A549 (cell line): ENCODE data around the gene MYO7A. TPM values are rescaled to one million over a fixed set of nuclear protein-coding genes. Genes with fewer than 3 reads are reported as not detected.

Source experiments
- ATAC-seq, 2 experiments: fragments of 200-7000 bp in 1 of 2; fragments of >200 bp in 1 of 2; cut with Nextera tagmentation in 1 of 2; cut with Tn5 transposase in 1 of 2; 3 replicates each; pipeline versions ENCODE4 v1.8.0 to v1.9.1; 2018 to 2020; ENCODE audit warnings: mild to moderate bottlenecking in 1 of 2, moderate library complexity in 1 of 2
- CTCF ChIA-PET: fragments of 300-600 bp; sonication (Branson Sonifier 250); formaldehyde crosslinking; extraction: SDS; loops from one replicate; lab custom pipeline; 2021; ENCODE audit warnings: antibody characterized with exemption, inconsistent platforms; lab: Yijun Ruan, JAX
- POLR2A ChIA-PET: fragments of 350-600 bp; formaldehyde crosslinking; extraction: SDS; loops from one replicate; lab custom pipeline; 2021; ENCODE audit warnings: antibody characterized with exemption, inconsistent platforms; lab: Yijun Ruan, JAX
- DNase-seq, 2 experiments: peaks; one replicate each; pipeline versions ENCODE4 v3.0.0 to v3.0.0-alpha.2; 2011 to 2016; ENCODE audit warnings: low read depth in 1 of 2, low spot score in 1 of 2
- FAIRE-seq: peaks from 2 replicates; lab custom pipeline; 2011; peaks lifted over from hg19 to GRCh38; lab: Jason Lieb, UNC
- H3K27ac ChIP-seq, 2 experiments: fragments of >200 bp; sonication (Bioruptor Twin); formaldehyde crosslinking; 3 replicates each; pipeline ENCODE4 v1.5.1; 2016 to 2017
- H3K4me1 ChIP-seq: fragments of >200 bp; sonication (Bioruptor Twin); formaldehyde crosslinking; 3 replicates; pipeline ENCODE4 v1.6.1; 2016
- H3K4me2 ChIP-seq: fragments of >200 bp; sonication (Bioruptor Twin); formaldehyde crosslinking; 3 replicates; pipeline ENCODE4 v1.6.1; 2016
- H3K4me3 ChIP-seq: fragments of >200 bp; sonication (Bioruptor Twin); formaldehyde crosslinking; 3 replicates; pipeline ENCODE4 v1.5.1; 2016
- H3K9me3 ChIP-seq: fragments of >200 bp; sonication (Bioruptor Twin); formaldehyde crosslinking; 3 replicates; pipeline ENCODE4 v1.6.1; 2016
- BHLHE40 ChIP-seq: IDR thresholded peaks from 2 replicates; pipeline ENCODE4 v1.6.1; 2012; ENCODE audit warnings: low read depth, low read length, inconsistent platforms
- CBX8 ChIP-seq: fragments of 200-600 bp; sonication (generic); IDR thresholded peaks from 2 replicates; pipeline ENCODE4 v1.6.1; 2016
- CTCF ChIP-seq: fragments of >200 bp; sonication (Bioruptor Twin); formaldehyde crosslinking; IDR thresholded peaks from 3 replicates; pipeline ENCODE4 v1.5.1; 2016
- EHF ChIP-seq: fragments of 250-450 bp; sonication (Bioruptor Pico); IDR thresholded peaks from 2 replicates; pipeline ENCODE4 v1.5.0; 2020; ENCODE audit warnings: mild to moderate bottlenecking
- ELK1 ChIP-seq: fragments of 150-350 bp; IDR thresholded peaks from 2 replicates; pipeline ENCODE4 v1.6.1; 2014; ENCODE audit warnings: low read depth, mild to moderate bottlenecking, low read length
- EP300 ChIP-seq, 2 experiments: fragments of >200 bp; sonication (Bioruptor Twin); formaldehyde crosslinking; IDR thresholded peaks; 2 replicates in 1 of 2; 3 replicates in 1 of 2; pipeline ENCODE4 v1.6.1; 2016 to 2017
- ESRRA ChIP-seq: fragments of 150-350 bp; IDR thresholded peaks from 2 replicates; pipeline ENCODE4 v1.6.1; 2014; ENCODE audit warnings: mild to moderate bottlenecking, low read length, borderline replicate concordance
- HES2 ChIP-seq: fragments of >200 bp; sonication (Bioruptor Twin); formaldehyde crosslinking; IDR thresholded peaks from 2 replicates; pipeline ENCODE4 v1.6.1; 2016
- HOXA7 ChIP-seq: fragments of 250-450 bp; sonication (Bioruptor Pico); IDR thresholded peaks from 2 replicates; pipeline ENCODE4 v1.5.0; 2020; ENCODE audit warnings: mild to moderate bottlenecking, moderate library complexity
- HOXB13 ChIP-seq: fragments of 250-450 bp; sonication (Bioruptor Pico); IDR thresholded peaks from 2 replicates; pipeline ENCODE4 v1.5.0; 2020; ENCODE audit warnings: low read depth, mild to moderate bottlenecking, moderate library complexity
- JUN ChIP-seq, 2 experiments: fragments of >200 bp; sonication (Bioruptor Twin); formaldehyde crosslinking; IDR thresholded peaks; 2 replicates in 1 of 2; 3 replicates in 1 of 2; pipeline ENCODE4 v1.6.1; 2016 to 2017
- KDM1A ChIP-seq: fragments of 200-600 bp; sonication (generic); IDR thresholded peaks from 2 replicates; pipeline ENCODE4 v1.6.1; 2016; ENCODE audit warnings: low read depth, mild to moderate bottlenecking
- MAZ ChIP-seq: fragments of 150-350 bp; IDR thresholded peaks from 2 replicates; pipeline ENCODE4 v1.6.1; 2014; ENCODE audit warnings: antibody characterized with exemption, low read depth, low read length, borderline replicate concordance
- MYC ChIP-seq: IDR thresholded peaks from 2 replicates; pipeline ENCODE4 v1.6.1; 2012; ENCODE audit warnings: mild to moderate bottlenecking, inconsistent platforms, low read length, improper control_type of control experiment, borderline replicate concordance
- NFE2L2 ChIP-seq: fragments of 150-350 bp; conservative IDR thresholded peaks from 2 replicates; pipeline ENCODE4 v1.6.1; 2014; ENCODE audit warnings: low read length
- NPAS2 ChIP-seq: fragments of 250-450 bp; sonication (Bioruptor Pico); IDR thresholded peaks from 2 replicates; pipeline ENCODE4 v1.8.0; 2022; ENCODE audit warnings: mild to moderate bottlenecking, moderate library complexity, borderline replicate concordance
- PBX3 ChIP-seq: IDR thresholded peaks from 2 replicates; pipeline ENCODE4 v1.6.1; 2012
- RFX5 ChIP-seq: fragments of 450-650 bp; IDR thresholded peaks from 2 replicates; pipeline ENCODE4 v1.7.1; 2014; ENCODE audit warnings: antibody characterized with exemption, mild to moderate bottlenecking, moderate library complexity
- RNF2 ChIP-seq: fragments of 200-600 bp; sonication (generic); IDR thresholded peaks from 2 replicates; pipeline ENCODE4 v1.6.1; 2016; ENCODE audit warnings: low read depth, mild to moderate bottlenecking, antibody characterized with exemption, moderate library complexity, borderline replicate concordance
- TP53 ChIP-seq: fragments of 250-450 bp; sonication (Bioruptor Pico); IDR thresholded peaks from 2 replicates; pipeline ENCODE4 v1.5.0; 2021; ENCODE audit warnings: mild to moderate bottlenecking, moderate library complexity
- USF2 ChIP-seq: fragments of 450-650 bp; IDR thresholded peaks from 2 replicates; pipeline ENCODE4 v1.6.1; 2014; ENCODE audit warnings: antibody characterized with exemption
- ZFP36 ChIP-seq: fragments of 450-650 bp; IDR thresholded peaks from 2 replicates; pipeline ENCODE4 v1.6.1; 2014; ENCODE audit warnings: borderline replicate concordance; ENCODE audit not compliant: partially characterized antibody
- ZSCAN20 ChIP-seq: fragments of 250-450 bp; sonication (Bioruptor Pico); IDR thresholded peaks from 2 replicates; pipeline ENCODE4 v1.8.0; 2022; ENCODE audit warnings: mild to moderate bottlenecking, moderate library complexity
- WGBS: methylation state at CpG from one replicate; pipeline ENCODE4 v1.1.6; 2017; ENCODE audit errors: missing lambda C conversion rate; 5-methylcytosine and 5-hydroxymethylcytosine counted together
- polyA plus RNA-seq, 4 experiments: library from polyadenylated mRNA; depleted of rRNA in 3 of 4; stranded (reverse); fragments of >200 nt; fragmentation: RNase III in 1 of 4; extraction: RNeasy Plus Mini Kit Qiagen cat#74134 plus additional on column Dnase treatment in 1 of 4; gene quantifications; 2 replicates in 3 of 4; 3 replicates in 1 of 4; pipeline ENCODE4 v1.2.3, GENCODE V29; 2011 to 2017
- TF ChIP-seq, protein P1 (sequence below): fragments of 250-450 bp; sonication (Bioruptor Pico); IDR thresholded peaks from 2 replicates; pipeline ENCODE4 v1.5.0; 2021; ENCODE audit warnings: mild to moderate bottlenecking, moderate library complexity, borderline replicate concordance
- TF ChIP-seq, protein P2 (sequence below): fragments of 250-450 bp; sonication (Bioruptor Pico); IDR thresholded peaks from 2 replicates; pipeline ENCODE4 v1.5.0; 2020; ENCODE audit warnings: low read depth, mild to moderate bottlenecking, moderate library complexity

MYO7A gene
- polyA plus RNA-seq, 2 of the 4 experiments (the other 2 are of a cell fraction), result 1.7 to 2.1 TPM

GRCh38 chr11:77172666-77172982 is 44.6 kb downstream of the MYO7A start:
- ChIA-PET POLR2A (no interaction called here), CTCF (interaction anchor here (2.8 to 8.6 kb wide), 2 partner anchors 16 to 45 kb away, joined by 20 to 90 read pairs; partner anchors contain the start of gene MYO7A)
- H3K9me3 ChIP-seq, result no peaks in the 10 kb centered on the region
- ATAC-seq (no peak), DNase-seq (no peak), FAIRE-seq (no peak)
- H3K4me3 ChIP-seq, result no peak overlapping the region
- H3K27ac ChIP-seq, result no peak overlapping the region
- H3K4me2 ChIP-seq, result no peak overlapping the region
- WGBS, result 91% methylated on average over 16 of the region's 16 CpGs
- no peaks in the 10 kb centered on the region for H3K4me1 ChIP-seq
- no peak for TF ChIP-seq MYC
- no peak for TF ChIP-seq CBX8
- no peak for TF ChIP-seq NPAS2
- TF ChIP-seq USF2, result no peak
- TF ChIP-seq ZSCAN20 (CRISPR knock-in tag), result no peak
- no peak for TF ChIP-seq TP53 (CRISPR knock-in tag)
- TF ChIP-seq, protein P1, sequence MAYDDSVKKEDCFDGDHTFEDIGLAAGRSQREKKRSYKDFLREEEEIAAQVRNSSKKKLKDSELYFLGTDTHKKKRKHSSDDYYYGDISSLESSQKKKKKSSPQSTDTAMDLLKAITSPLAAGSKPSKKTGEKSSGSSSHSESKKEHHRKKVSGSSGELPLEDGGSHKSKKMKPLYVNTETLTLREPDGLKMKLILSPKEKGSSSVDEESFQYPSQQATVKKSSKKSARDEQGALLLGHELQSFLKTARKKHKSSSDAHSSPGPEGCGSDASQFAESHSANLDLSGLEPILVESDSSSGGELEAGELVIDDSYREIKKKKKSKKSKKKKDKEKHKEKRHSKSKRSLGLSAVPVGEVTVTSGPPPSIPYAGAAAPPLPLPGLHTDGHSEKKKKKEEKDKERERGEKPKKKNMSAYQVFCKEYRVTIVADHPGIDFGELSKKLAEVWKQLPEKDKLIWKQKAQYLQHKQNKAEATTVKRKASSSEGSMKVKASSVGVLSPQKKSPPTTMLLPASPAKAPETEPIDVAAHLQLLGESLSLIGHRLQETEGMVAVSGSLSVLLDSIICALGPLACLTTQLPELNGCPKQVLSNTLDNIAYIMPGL (CRISPR knock-in tag), result no peak
- TF ChIP-seq RFX5, result no peak
- TF ChIP-seq KDM1A, result no peak
- TF ChIP-seq HOXB13 (CRISPR knock-in tag), result no peak
- TF ChIP-seq RNF2, result no peak
- no peak for TF ChIP-seq PBX3
- TF ChIP-seq ESRRA, result no peak
- TF ChIP-seq JUN (IDR thresholded peaks at IDR 0.05), result no peak
- TF ChIP-seq, all 56 proteins: peak for 0

- ChIA-PET POLR2A (no interaction called here), CTCF (interaction anchor here (1.4 to 8.6 kb wide), 3 partner anchors 15 to 82 kb away, joined by 3 to 90 read pairs (median 20); partner anchors contain the start of gene MYO7A)
- Histone ChIP-seq H3K27ac (no peak overlapping the region), H3K4me3 (no peak overlapping the region), H3K9me3 (no peaks in the 10 kb centered on the region), H3K4me1 (no peaks in the 10 kb centered on the region), H3K4me2 (no peak overlapping the region)
- DNase-seq, result no peak
- no peak for ATAC-seq
- FAIRE-seq, result no peak
- 64% methylated on average over 10 of the region's 10 CpGs for WGBS
- TF ChIP-seq ZFP36, result no peak
- no peak for TF ChIP-seq EP300 (IDR thresholded peaks at IDR 0.05)
- no peak for TF ChIP-seq NFE2L2
- no peak for TF ChIP-seq HOXA7
- no peak for TF ChIP-seq NPAS2
- TF ChIP-seq, protein P2, sequence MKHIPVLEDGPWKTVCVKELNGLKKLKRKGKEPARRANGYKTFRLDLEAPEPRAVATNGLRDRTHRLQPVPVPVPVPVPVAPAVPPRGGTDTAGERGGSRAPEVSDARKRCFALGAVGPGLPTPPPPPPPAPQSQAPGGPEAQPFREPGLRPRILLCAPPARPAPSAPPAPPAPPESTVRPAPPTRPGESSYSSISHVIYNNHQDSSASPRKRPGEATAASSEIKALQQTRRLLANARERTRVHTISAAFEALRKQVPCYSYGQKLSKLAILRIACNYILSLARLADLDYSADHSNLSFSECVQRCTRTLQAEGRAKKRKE (CRISPR knock-in tag), result no peak
- TF ChIP-seq HES2, result no peak
- no peak for TF ChIP-seq BHLHE40
- no peak for TF ChIP-seq RFX5
- no peak for TF ChIP-seq CTCF
- TF ChIP-seq ELK1, result no peak
- no peak for TF ChIP-seq JUN (IDR thresholded peaks at IDR 0.05)
- no peak for TF ChIP-seq MAZ
- no peak for TF ChIP-seq EHF (CRISPR knock-in tag)
- no peak for TF ChIP-seq ESRRA
Observed at GRCh38 chr11:77173494-77173893, 45.4 kb downstream of the MYO7A start.
